Activated CD4-positive, alpha-beta T cell treated with anti-CD3 and anti-CD28 coated beads for 4 hours (primary cell): ENCODE data around the gene MCM3.
A peak's percentile ranks its signal among the peaks of the same experiment; 100 is the strongest.

Experiments used
- DNase-seq, 2 donors: peaks; one replicate each; pipeline ENCODE4 v3.0.0-alpha.2; 2020

The MCM3 gene

DNA sequence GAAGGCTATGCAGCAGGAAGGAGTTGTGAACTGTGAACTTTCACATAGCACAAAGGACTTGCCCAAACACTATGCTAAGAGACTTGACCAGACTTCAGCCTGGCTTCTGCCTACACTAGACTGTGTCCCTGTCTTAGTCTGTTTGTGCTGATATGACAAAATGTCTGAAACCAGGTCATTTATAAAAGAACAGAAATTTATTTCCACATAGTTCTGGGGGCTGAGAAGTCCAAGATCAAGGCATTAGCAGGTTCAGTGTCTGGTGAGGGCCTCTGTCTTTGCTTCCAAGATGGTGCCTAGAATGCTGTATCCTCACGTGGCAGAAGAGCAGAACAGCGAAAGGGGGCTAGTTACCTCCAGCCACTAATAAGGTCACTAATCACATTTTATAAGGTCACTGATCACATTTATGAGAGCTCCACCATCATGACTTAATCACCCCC lies 16.0 kb upstream of the MCM3 start:
- no peak for DNase-seq

DNA sequence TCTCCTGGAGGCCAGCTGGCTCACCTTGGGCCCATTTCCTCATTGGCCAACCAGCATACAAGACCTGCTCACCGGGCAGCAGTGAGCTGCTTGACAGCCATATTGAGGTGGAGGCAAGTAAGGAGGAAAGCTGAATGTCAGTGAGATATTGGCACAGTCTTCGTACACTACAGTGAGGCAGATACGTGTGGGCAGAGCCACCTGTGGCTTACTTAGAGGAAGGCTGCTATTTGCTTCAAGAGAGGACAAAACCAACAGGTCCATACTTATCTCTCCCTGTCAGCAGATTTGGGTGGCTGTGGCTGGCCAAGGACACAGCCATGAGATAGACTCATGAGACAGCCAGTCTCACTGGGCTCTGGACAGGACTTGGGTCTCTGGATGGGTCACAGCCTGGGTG lies 15.1 kb upstream of the MCM3 start:
- no peak for DNase-seq

DNA sequence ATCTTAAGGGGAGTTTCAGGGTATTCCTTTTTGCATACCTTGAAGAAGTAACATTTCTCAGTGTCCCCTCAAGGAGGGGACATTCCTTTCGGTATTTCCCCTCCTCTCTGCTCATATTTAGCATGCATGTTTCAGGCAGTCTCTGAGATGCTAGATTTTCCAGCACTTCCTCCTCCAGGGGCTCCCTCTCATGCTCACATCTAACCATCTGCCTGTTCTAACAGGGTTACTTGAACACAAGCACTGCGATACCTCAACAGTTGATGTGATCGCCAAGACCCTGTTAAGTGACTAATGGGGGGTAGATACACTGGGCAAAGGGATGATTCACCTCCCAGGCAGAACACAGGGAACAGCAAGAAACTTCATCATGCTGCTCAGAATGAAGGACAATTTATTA lies 12.9 kb upstream of the MCM3 start:
- no peak for DNase-seq

DNA sequence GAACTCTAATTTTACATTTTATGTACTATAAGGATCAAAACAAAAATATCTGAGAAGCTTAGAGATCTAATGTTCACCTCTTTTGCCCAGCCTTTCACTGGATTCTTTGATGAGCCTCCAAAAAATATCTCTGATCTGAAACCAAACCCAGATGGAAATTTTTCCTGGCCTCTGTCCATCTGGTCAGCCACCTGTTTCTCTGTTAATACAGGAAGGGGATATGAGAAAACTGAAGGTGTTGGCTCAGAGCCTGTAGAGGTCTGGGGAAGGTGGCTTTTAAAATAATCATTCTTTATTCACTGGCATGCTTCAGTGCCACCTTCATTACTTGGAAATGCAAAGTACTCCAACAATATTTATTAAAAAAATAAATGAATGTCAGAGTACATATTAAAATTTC lies 8.5 kb upstream of the MCM3 start:
- no peak for DNase-seq

DNA sequence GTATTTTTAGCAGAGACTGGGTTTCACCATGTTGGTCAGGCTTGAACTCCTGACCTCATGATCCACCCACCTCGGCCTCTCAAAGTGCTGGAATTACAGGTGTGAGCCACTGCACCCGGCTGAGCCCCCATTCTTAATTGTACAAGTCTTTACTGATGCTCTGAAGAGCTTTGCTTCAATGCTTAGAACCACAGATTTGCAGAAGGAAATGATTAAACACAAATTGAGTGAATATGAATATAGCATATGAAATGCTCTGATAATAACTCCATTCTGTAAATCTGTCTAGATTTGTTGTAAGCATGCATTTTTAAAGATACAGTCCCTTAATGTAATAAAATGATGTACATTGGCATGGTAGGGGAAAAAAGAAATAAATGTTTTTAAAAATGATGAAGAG lies 4.3 kb upstream of the MCM3 start:
- DNase-seq: no peak

DNA sequence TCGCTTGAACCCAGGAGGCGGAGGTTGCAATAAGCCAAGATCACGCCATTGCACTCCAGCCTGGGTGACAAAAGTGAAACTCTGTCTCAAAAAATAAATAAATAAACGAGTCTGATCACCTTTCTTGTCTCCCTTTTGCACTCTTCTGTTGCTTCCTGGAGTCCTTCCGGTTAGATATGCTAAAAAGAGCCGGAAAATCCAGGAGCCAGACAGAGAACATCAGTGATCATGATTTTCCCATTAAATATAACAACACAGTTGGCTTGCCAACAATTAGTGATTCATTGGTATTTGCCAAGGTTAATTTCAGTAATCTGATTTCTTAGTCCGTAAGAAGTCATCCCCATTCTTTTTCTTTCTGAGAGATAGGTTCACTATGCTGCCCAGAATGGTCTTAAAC lies 3.7 kb upstream of the MCM3 start:
- no peak for DNase-seq

DNA sequence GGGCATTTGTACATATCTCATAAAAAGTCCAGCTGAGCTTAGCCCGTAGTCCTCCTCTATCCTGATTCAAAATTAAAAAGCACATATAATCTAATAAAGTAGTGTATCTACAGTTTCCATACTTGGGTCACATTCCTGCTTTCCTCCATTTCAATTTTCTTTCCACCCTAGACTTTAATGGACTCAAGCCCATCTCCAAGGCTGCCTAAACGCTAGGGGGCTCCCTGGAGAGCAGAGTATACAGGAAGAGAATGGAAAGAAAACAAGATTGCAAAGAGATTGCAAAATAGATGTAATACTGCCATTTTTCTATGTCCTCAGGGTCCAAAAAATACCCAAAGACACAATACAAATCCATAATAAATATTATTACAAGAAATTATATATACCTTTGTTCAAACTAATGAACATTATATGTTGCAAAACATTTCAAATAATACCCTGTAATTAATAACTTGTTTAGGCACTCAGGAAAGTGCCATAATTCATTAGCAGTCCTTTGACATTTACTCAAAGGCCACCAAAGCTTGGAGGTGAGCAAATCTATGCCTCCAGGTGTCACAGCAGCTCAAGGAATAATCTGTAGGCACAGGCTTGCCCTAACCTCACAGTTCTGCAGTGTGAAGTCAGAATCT lies 2.4 kb upstream of the MCM3 start:
- peak; percentile 47 to 67 for DNase-seq

DNA sequence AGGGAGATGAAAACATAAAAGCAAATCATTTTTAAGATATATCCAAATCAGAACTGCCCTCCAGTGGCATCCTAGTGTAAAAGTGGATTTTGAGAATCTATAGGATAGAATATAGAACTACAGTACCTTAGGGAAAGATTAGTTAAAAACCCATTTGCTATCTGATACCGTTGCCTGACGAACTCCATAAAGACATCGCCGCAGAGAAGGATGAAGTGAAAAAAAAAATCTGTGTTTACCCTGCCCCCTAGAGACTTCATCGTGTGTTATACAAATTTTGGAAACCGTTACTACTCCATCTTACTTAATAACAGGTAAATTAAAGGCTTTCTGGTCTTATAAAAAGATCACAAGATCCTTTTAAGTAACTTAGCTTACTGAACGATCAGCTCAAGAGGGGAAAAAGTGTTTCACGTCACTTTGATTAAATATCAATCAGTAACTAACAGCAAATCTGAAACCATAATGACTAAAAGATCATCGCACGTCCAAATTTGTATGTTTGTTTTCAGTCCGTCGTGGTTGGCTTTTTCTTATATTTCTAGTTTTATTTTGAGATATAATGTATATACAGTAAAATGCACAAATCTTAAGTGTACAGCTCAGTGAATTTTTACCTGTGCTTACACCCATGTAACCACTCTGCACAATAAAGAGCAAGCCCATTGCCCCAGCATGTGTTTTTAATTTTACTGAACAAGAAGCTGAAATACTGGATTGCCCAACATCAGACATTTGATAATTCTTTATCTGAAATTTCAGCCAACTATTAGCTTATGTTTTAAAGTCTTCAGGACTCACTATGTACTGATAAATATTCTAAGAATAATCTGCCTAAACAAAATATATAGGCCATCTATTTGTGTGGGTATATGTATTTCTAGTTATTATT lies 881 bp upstream of the MCM3 start:
- no peak for DNase-seq

DNA sequence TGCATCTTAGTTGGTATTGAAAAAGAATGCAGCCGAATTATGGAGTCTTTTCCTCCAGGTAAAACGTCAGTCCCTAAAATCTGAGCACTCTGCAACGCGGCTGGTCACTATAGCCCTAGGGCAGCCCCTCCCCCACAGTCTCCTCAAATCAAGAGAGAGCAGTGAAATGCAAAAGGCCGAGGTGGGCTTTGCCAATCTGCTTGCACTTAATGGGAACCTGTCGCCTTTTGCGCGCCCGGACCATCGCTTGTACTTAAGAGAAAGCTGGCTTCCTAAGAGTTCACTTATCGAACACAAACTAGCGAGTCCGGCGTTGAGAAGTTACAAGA lies 447 bp downstream of the MCM3 start:
- no peak for DNase-seq

DNA sequence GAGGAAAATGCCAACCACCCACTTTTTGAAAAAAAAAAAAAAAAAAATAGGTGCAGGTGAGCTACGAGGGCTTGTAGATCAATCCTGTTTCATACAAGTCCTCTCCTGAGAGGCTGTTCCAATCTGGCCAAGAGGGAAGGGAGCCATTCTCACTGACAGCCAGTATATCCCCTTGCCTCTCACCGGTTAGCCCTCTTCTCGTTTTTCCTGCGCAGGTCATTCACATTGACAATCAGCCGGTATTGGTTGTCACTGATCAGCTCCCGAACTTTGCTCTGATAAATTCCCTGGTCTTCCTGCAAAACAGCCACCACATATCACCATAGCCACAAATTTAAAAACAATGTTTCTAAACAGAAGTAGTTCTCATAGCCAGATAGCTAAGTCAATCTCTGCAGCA lies 1.4 kb downstream of the MCM3 start:
- DNase-seq: no peak

DNA sequence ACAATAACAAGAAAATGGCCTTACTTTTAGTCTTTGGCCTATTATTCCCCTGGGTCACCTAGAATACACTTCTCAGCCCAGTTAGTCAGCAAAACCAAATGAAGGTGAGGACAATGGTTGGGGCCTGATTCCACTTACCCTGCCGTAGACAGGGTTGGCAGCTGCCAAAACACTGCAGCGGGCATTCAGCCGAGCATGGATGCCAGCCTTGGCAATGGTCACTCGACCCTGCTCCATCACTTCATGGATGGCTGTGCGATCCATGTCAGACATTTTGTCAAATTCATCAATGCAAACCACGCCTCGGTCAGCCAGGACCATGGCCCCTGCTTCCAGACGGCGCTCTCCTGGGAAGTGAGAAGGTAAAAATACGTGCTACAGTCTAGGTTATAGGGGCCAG lies 8.4 kb downstream of the MCM3 start:
- DNase-seq: no peak

DNA sequence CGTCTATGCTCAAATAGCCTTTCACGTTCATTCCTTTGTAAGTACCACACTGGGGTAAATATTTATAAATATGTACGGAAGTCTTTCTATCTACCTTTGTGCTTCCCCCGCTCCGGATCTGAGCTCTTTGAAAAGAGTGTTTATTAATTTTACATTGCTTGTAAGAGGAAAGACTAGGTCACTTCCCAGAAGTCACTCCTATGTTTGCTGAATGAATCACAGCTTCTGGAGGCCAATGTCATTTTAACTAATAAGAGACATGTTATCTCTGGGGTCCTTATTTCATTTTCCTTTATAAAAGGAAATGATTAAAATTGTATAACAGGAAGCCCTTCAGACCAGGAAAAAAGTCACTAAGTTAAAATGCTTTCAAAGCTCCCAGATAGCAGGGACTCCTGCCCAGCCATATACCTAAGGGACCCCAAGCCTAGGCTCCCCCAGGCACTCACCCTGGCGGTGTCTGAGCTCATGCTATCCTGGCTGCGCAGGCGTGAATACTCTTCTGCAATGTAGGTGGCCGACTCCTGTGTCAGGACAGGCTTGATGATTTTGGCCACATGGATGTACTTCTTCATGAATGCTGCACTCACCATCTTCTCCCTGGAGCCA lies 12.6 kb downstream of the MCM3 start:
- no peak for DNase-seq

DNA sequence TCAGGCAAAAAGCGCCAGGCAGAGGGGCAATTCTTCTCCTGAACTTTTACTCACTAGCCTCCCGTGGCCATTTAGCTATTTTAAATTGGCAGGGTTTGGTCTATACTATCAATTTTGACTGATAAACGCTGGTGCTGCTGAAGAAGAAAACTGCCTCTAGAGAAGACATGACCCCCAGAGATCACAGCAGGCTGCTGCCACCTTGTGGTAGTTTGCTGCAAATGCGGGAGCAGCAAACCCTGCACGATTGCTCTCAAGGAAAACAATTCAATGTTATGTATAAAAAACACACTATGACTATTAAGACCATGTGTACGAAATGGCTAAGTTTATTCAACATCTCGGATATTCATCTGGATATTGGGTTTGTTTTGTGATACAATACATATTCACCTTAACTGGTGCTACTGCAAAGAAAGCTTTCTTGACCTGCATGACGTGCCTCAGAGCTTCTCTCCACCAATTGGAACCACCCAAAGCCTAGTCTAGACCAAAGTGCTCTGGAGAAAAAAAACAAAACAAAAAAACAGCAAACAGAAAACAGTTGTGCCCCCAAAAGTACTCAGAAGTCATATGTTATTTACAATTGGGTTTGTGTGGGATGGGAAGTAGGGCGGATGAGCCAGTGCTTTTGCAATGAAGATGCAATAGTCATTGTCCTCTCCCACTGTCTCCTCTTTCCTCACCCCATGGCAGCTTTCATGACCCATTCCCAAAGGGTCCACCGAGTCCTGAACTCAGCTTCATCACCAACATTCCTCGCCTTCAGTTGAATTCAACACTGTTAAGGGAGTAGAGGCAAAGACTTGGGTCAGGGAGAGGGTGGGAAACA lies 20.6 kb downstream of the MCM3 start:
- DNase-seq: peak; percentile 57 to 67

DNA sequence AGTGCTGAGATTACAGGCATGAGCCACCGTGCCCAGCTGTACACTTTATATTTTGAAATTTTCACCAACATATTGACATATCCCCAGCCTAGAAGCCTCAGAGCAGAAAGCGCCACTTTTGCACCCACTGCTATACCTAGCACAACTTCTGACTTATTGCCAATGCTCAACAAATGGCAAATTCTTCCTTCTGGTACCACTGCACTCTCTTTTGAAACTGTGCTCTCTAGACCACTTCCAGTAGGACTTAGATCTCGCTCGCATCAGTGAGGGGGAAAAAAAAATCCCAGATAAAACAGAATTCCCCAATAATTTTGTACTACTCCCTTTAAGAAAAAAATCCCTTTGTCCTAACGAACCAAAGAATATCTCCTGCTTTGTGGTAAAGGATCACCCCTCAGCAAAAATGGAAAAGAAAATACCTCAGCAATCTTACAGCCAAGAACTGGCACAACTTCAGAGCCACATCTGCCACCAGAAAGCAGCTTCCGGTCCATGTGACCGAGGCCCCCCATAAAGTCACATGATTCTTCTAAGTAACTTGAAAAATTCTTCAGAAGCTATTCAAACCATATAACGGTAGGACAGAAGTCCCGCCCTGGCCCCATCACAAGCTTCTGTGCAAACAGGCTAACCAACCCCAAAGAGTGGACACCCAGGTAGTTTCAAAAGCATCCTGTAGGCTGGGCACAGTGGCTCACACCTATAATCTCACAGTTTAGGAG lies 21.8 kb downstream of the MCM3 start:
- DNase-seq: no peak

DNA sequence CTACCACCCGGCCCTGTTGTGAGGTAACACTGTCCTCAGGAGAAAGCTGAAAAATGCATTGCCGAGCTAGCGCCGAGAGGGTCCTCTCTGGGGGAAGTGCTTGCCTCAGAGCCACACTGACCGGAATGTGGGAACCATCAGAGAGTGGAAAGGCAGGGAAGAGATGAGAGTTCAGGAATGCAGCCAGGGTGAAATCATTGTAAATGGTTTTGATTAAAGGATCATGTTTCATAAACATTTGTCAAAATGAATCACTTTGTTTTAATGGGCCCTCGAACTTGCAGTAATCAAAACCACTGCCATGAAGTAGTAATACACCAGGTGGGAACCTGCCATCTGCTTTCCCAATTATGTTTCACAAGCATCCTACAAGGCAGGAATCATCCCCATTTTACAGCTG lies 23.3 kb downstream of the MCM3 start:
- DNase-seq: no peak

DNA sequence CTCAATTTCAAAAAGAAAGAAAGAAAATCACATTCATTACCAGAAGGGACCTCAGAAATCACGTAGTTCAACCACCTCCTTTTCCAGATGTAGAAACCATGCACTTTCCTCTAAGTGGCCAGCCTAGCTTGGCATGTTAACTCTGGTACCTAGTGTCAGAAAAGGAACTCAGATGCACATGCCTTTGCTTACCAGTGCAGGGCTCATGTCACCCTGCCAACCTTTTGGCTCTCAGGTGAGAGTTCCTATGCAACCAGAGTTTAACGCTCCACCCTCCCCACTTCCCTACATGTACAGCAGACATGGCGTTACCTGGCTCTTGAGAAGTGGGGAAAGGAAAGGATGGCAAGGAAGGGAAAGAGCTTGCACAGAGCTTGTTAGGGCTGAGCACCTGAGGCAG lies 23.9 kb downstream of the MCM3 start:
- DNase-seq: no peak

DNA sequence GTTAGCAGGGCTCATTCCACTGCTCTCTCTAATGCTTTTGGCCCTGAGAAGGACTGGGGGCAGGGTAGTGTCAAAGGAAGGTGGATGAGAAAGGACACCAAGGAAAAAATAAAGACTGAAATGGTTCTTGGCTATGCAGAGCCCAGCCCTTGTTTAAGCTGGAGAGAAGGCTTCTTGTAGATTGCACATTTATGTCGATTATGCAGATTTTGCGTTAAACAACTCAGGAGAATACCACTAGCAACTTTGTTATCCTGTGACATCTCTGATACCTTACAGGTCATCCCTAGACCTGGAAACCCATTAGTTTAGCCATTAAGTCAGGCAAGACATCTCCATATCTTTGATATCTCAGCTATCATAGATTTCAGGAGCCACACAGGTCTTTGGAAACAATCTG lies 29.1 kb downstream of the MCM3 start:
- no peak for DNase-seq

DNA sequence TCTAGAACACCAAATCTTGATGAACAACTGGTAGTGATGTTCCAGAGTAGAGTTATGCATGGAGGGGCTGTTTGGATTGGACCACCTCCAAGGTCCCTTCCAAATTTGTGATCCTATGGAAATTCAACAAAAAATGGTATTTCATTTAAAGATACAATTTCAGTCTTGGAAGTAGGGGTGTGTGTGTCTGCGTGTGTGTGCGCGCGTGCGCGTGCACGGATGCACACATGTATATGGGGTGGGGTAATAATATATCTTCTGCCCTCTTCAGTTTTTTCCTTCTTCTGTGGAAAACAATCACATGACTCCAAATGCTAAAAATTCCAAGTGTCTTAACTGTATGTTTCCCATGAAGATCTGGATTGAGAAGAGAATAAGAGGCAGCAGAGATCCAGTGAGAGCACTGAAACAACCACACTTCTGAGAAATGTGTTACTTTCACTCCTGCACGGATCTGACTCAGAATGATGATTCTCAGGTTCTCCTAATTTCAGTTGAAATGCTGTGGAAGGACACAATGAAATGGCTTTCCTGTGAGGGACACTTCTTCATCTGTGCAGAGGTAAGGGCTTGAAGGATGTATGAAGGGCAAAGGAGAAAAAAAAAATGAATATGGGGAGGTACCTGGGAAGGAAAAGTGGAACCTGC lies 29.7 kb downstream of the MCM3 start:
- no peak for DNase-seq

DNA sequence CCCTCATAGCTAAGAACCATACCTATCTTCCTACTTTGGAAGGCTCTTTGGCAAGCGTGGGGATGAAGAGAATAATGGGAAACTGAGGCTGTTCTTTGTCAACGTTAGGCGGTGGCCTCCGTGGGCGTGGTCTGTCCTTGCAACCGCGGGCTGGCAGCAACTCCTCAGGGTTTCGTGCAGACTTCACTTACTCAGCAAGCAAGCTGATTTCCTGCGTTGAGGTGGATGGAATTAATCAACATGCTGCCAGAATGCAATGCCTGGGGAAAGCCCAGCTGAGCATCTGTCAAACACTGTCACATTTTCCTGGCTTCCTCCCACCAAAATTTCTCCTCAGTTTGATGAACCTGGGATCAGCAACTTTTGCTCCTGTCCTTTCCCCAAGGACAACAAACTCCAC lies 31.0 kb downstream of the MCM3 start:
- DNase-seq: peak in 1 of 2 donors; percentile 10

DNA sequence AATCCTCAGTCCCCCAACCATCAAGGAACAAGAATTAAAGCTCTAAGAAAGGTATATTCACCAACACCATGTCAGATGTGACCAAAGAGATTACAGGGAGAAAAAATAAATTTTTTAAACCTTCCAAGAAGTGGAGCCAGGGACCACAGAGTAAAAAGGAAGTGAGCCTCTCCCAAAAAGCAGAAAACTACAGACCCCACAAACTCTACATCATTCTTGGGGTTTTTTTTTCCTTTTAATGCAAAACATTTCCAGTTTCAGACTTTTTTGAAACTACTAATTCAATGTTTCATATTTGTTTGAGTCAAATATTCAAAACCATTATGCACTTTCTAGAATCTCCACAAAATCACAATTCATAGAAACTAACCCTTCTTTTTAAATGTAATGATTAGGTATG lies 33.4 kb downstream of the MCM3 start:
- no peak for DNase-seq

DNA sequence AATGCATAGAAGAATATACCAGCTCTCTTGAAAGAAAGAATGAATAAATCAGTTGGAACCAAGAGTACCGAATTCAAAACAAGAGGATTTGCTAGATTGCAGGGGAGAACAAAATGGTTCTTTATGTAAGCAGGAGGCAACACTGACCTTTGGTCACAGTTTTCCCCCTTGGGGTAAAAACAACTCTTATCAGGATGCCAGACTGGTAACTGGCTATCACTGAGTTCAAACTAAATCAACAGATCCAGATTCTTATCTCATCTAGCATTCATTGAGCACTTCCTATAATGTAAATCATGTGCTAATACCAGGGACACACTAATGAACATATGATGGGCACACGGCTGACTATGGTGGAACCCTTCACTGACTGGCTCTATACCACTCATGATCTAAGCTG lies 35.5 kb downstream of the MCM3 start:
- DNase-seq: no peak

DNA sequence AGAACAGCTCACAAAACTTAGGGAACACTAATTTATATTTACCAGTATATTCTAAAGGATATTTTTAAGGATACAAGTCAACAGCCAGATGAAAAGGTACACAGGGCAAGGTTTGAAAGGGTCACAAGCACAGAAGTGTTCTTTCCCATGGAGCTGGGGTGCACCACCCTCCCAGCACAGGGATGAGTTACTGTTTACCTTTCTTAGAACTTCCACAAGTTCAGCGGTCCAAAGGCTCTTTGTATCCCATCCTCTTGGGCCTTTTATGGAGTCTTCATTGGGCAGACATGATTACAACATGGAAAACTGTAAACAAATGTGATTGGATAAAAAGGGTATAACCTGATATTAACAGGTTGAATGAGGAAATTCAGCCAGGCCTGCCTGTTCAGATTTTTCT lies 39.1 kb downstream of the MCM3 start:
- no peak for DNase-seq
